CD14-positive monocyte (primary cell): ENCODE results near the gene LGSN. TPM values are rescaled to one million over a fixed set of nuclear protein-coding genes. Genes with fewer than 3 reads are reported as not detected.

Source experiments
- DNase-seq, 3 donors: peaks; one replicate each; pipeline ENCODE4 v3.0.0-alpha.2; 2011 to 2022
- H2AFZ ChIP-seq: 2 replicates; pipeline ENCODE4 v1.6.0; 2012; ENCODE audit warnings: mild to moderate bottlenecking, low read depth, low read length, inconsistent platforms; ENCODE audit not compliant: insufficient read depth, poor library complexity, severe bottlenecking
- H3K27ac ChIP-seq, 2 donors: 1 replicate in 1 of 2; 2 replicates in 1 of 2; pipeline ENCODE4 v1.5.1; 2012 to 2013; ENCODE audit warnings: low read length in 2 of 2, control low read depth in 1 of 2, inconsistent platforms in 1 of 2, low read depth in 1 of 2, mild to moderate bottlenecking in 1 of 2
- H3K27me3 ChIP-seq, 2 donors: one replicate each; pipeline versions ENCODE4 v1.6.0 to v1.6.1; 2011 to 2013; ENCODE audit warnings: low read length in 2 of 2; ENCODE audit not compliant: control insufficient read depth in 2 of 2, insufficient read depth in 2 of 2
- H3K36me3 ChIP-seq, 2 donors: replicated peaks in 1 of 2; 1 replicate in 1 of 2; 2 replicates in 1 of 2; pipeline versions ENCODE4 v1.5.1 to v1.6.1; 2012 to 2013; ENCODE audit warnings: low read length in 2 of 2, control low read depth in 1 of 2, inconsistent platforms in 1 of 2, mild to moderate bottlenecking in 1 of 2; ENCODE audit not compliant: insufficient read depth in 2 of 2, control insufficient read depth in 1 of 2
- H3K4me1 ChIP-seq, 2 donors: 1 replicate in 1 of 2; 2 replicates in 1 of 2; pipeline versions ENCODE4 v1.5.1 to v1.6.1; 2012 to 2013; ENCODE audit warnings: low read length in 2 of 2, control low read depth in 1 of 2, inconsistent platforms in 1 of 2, mild to moderate bottlenecking in 1 of 2, moderate library complexity in 1 of 2; ENCODE audit not compliant: insufficient read depth in 2 of 2, control insufficient read depth in 1 of 2
- H3K4me2 ChIP-seq: replicated peaks from 2 replicates; pipeline ENCODE3; 2012; ENCODE audit warnings: low read length, moderate library complexity, mild to moderate bottlenecking; ENCODE audit not compliant: poor library complexity, severe bottlenecking; ENCODE audit errors: extremely low read depth
- H3K4me3 ChIP-seq, 3 experiments: fragments of 200-600 bp in 1 of 3; sonication (generic) in 1 of 3; replicated peaks in 1 of 3; 1 replicate in 2 of 3; 2 replicates in 1 of 3; pipeline ENCODE4 v1.5.1; 2011 to 2013; ENCODE audit warnings: low read length in 3 of 3, mild to moderate bottlenecking in 3 of 3, control low read depth in 2 of 3, low read depth in 2 of 3, inconsistent platforms in 1 of 3, moderate library complexity in 1 of 3
- H3K79me2 ChIP-seq: 2 replicates; pipeline ENCODE4 v1.6.0; 2012; ENCODE audit warnings: mild to moderate bottlenecking, control low read depth, inconsistent platforms, low read length, moderate library complexity; ENCODE audit not compliant: insufficient read depth
- H3K9ac ChIP-seq: 2 replicates; pipeline ENCODE4 v1.6.0; 2017; ENCODE audit warnings: low read length, mild to moderate bottlenecking; ENCODE audit not compliant: insufficient read depth, poor library complexity, severe bottlenecking
- H3K9me3 ChIP-seq, 2 donors: replicated peaks in 1 of 2; 1 replicate in 1 of 2; 2 replicates in 1 of 2; pipeline versions ENCODE4 v1.5.1 to v1.6.1; 2012 to 2013; ENCODE audit warnings: low read length in 2 of 2, control low read depth in 1 of 2; ENCODE audit not compliant: control insufficient read depth in 1 of 2, insufficient read depth in 1 of 2
- H4K20me1 ChIP-seq: 2 replicates; pipeline ENCODE4 v1.6.0; 2012; ENCODE audit warnings: mild to moderate bottlenecking, low read length, control low read depth, moderate library complexity; ENCODE audit not compliant: insufficient read depth
- H3K27ac Mint-ChIP-seq, 7 donors: one replicate each; pipeline ENCODE4 v1.8.0; 2020; ENCODE audit warnings: mild to moderate bottlenecking in 7 of 7, mixed read lengths in 7 of 7, moderate library complexity in 6 of 7, inconsistent platforms in 2 of 7
- H3K27me3 Mint-ChIP-seq, 3 donors: one replicate each; pipeline ENCODE4 v1.8.0; 2021 to 2022; ENCODE audit warnings: low read depth in 3 of 3, mild to moderate bottlenecking in 3 of 3, mixed read lengths in 3 of 3, moderate library complexity in 3 of 3, inconsistent platforms in 1 of 3
- H3K36me3 Mint-ChIP-seq, 2 donors: one replicate each; pipeline ENCODE4 v1.8.0; 2020; ENCODE audit warnings: mixed read lengths in 2 of 2, inconsistent platforms in 1 of 2, mild to moderate bottlenecking in 1 of 2
- H3K4me1 Mint-ChIP-seq: one replicate; pipeline ENCODE4 v1.8.0; 2020; ENCODE audit warnings: mild to moderate bottlenecking, mixed read lengths
- H3K4me3 Mint-ChIP-seq, 2 donors: one replicate each; pipeline ENCODE4 v1.8.0; 2020; ENCODE audit warnings: mild to moderate bottlenecking in 2 of 2, mixed read lengths in 2 of 2, moderate library complexity in 1 of 2
- H3K9me3 Mint-ChIP-seq, 7 donors: one replicate each; pipeline ENCODE4 v1.8.0; 2020 to 2022; ENCODE audit warnings: mixed read lengths in 7 of 7, mild to moderate bottlenecking in 6 of 7, moderate library complexity in 6 of 7, inconsistent platforms in 2 of 7
- WGBS: methylation state at CpG from one replicate; pipeline ENCODE4 v1.1.5; 2013; ENCODE audit warnings: missing lambda C conversion rate; ENCODE audit not compliant: insufficient coverage; 5-methylcytosine and 5-hydroxymethylcytosine counted together
- intact Hi-C, 2 donors: fragments of 100-400 bp; cut with micrococcal nuclease; formaldehyde crosslinking; loops; one replicate each; pipeline versions ENCODE4 v1.15.0 to v1.15.1; 2023
- polyA plus RNA-seq, 3 donors: library from polyadenylated mRNA; depleted of rRNA in 1 of 3; unstranded in 2 of 3; stranded (reverse) in 1 of 3; fragments of 300-500 nt in 2 of 3; fragments of >200 nt in 1 of 3; fragmentation: Illumina TruSeq in 2 of 3; gene quantifications; 1 replicate in 2 of 3; 2 replicates in 1 of 3; pipeline ENCODE4 v1.2.3, GENCODE V29; 2012 to 2021
- TF ChIP-seq, protein P1 (sequence below): fragments of 200-600 bp; IDR thresholded peaks from one replicate; pipeline ENCODE4 v1.8.0; 2022; ENCODE audit warnings: antibody characterized with exemption, mild to moderate bottlenecking

The LGSN gene
- polyA plus RNA-seq, 3 donors: not detected

DNA sequence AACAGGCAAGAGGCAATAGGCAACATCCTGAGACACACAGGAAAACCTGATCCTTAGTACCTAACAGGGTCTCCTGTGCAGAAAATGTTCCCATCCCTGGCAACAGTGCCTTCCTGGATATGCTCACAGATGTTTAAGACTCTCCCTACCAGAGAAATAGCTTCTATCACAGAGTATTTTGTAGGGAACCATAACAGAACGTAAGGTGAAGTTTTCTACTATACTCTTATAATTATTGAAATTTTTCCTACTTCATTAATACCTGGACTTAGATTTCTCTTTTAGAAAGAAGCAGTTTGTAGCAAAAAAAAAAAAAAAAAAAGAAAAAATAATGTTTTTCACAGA, 33.5 kb upstream of the LGSN start:
- no peak for DNase-seq
- TF ChIP-seq, protein P1, sequence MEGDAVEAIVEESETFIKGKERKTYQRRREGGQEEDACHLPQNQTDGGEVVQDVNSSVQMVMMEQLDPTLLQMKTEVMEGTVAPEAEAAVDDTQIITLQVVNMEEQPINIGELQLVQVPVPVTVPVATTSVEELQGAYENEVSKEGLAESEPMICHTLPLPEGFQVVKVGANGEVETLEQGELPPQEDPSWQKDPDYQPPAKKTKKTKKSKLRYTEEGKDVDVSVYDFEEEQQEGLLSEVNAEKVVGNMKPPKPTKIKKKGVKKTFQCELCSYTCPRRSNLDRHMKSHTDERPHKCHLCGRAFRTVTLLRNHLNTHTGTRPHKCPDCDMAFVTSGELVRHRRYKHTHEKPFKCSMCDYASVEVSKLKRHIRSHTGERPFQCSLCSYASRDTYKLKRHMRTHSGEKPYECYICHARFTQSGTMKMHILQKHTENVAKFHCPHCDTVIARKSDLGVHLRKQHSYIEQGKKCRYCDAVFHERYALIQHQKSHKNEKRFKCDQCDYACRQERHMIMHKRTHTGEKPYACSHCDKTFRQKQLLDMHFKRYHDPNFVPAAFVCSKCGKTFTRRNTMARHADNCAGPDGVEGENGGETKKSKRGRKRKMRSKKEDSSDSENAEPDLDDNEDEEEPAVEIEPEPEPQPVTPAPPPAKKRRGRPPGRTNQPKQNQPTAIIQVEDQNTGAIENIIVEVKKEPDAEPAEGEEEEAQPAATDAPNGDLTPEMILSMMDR: no peak
- intact Hi-C loops: loop anchor here in 1 of 2 donors (2.0 kb wide), 1 partner anchor 220 kb away; the partner anchor contains the start of genes LOC128125822 and PTP4A1
- no peaks in the 10 kb centered on the region for H3K79me2 ChIP-seq
- Mint-ChIP-seq H3K27me3 (peaks cover 0 to 2% (median under 1%) of the 10 kb centered on the region in 3 donors), H3K4me1 (peaks cover 40% of the 10 kb centered on the region), H3K36me3 (peaks cover 0 to 1% of the 10 kb centered on the region in 2 donors), H3K9me3 (no peaks in the 10 kb centered on the region), H3K27ac (peak overlapping the region; percentile 92 to 98 (median 93)), H3K4me3 (peak overlapping the region in 1 of 2 donors; percentile 85)
- peak overlapping the region; percentile 54 for H2AFZ ChIP-seq
- peak overlapping the region; percentile 32 for H3K9ac ChIP-seq
- H4K20me1 ChIP-seq: no peaks in the 10 kb centered on the region
- H3K27ac ChIP-seq: peak overlapping the region; percentile 62 to 84
- H3K9me3 ChIP-seq: no peaks in the 10 kb centered on the region
- H3K4me2 ChIP-seq: peak overlapping the region; percentile 67
- WGBS: no CpG with 5 or more reads among the region's 1 CpG
- peaks cover 25 to 37% of the 10 kb centered on the region in 2 donors for H3K4me1 ChIP-seq
- no peaks in the 10 kb centered on the region for H3K36me3 ChIP-seq
- no peaks in the 10 kb centered on the region for H3K27me3 ChIP-seq
- peak overlapping the region; percentile 28 to 67 (median 61) for H3K4me3 ChIP-seq

DNA sequence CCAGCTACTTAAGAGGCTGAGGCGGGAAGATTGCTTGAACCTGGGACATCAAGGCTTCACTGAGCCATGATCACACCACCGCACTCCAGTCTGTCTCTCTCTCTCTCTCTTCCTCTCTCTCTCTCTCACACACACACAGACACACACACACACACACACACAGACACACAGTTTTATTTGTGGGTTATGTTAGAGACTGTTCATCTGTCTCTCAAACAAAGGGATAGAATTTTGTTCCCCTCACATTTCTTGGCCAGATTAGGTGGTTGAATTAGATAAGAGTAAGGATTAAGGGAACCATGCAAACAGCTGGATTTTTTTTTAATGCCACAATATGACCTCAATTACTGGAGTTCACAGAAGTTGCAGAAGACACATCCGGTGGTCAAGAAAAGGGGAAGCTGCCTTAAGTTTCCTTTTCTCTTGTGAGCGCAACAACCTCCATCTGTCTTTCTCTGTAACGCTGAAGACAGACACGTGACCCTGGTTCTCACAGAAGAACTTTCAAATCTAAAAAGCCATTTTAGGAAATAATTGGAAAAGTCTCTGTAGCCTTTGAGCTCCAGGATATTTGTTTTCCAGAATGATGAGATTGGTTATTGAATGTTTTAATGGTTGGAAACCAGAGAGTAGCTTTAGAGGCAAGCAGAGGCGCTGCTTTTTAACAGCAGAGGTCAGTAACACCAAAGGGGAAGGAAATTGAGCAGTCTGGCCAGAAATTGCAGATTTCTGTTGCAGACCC, 32.9 kb upstream of the LGSN start:
- Histone ChIP-seq H3K79me2 (no peaks in the 10 kb centered on the region), H3K9ac (peak overlapping the region; percentile 32), H3K27ac (peak overlapping the region; percentile 74 to 84), H3K27me3 (no peaks in the 10 kb centered on the region), H3K4me3 (peak overlapping the region; percentile 28 to 67 (median 61)), H4K20me1 (no peaks in the 10 kb centered on the region), H3K9me3 (no peaks in the 10 kb centered on the region), H3K4me2 (peak overlapping the region; percentile 67), H3K4me1 (peaks cover 25 to 37% of the 10 kb centered on the region in 2 donors), H2AFZ (peak overlapping the region; percentile 54), H3K36me3 (no peaks in the 10 kb centered on the region)
- intact Hi-C loops: loop anchor here in 1 of 2 donors (2.0 kb wide), 1 partner anchor 220 kb away; the partner anchor contains the start of genes LOC128125822 and PTP4A1
- peak overlapping the region; percentile 92 to 98 (median 93) for H3K27ac Mint-ChIP-seq
- H3K4me3 Mint-ChIP-seq: peak overlapping the region; percentile 66 to 85
- H3K36me3 Mint-ChIP-seq: peaks cover 0 to 1% of the 10 kb centered on the region in 2 donors
- WGBS: 0% methylated on average over 3 of the region's 7 CpGs
- peak; percentile 88 to 95 (median 89) for DNase-seq
- H3K4me1 Mint-ChIP-seq: peaks cover 40% of the 10 kb centered on the region
- H3K27me3 Mint-ChIP-seq: peaks cover 0 to 3% (median 2%) of the 10 kb centered on the region in 3 donors
- no peaks in the 10 kb centered on the region for H3K9me3 Mint-ChIP-seq
- TF ChIP-seq, protein P1: no peak
